ENCODE data around the gene HARBI1. TPM values are rescaled to one million over a fixed set of nuclear protein-coding genes. Genes with fewer than 3 reads are reported as not detected.

The HARBI1 gene
- total RNA-seq, 1 experiment from 2014 or later, result 4.4 TPM

DNA sequence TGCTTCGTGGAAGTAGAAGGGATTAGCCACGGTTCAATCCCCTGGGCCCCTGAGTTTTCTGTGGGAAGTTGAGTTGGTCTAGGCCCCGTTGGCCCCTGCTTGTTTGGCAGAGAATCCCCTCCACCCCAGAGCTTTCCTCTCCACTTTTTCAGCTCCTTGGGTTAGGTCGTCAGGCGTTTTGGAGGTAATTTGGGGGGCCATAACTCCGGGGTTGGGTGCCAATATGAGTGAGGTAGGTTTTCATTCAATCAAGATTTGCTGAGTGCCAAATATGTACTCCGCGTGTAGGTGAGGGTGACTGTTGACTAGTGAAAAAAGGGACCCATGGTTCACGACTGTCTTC, 916 bp upstream of the HARBI1 start:
- POLR2A ChIA-PET, result interaction anchor here (0.8 kb wide), 1 partner anchor 25 kb away, joined by 6 read pairs; no protein-coding TSS in a partner anchor
- Mint-ChIP-seq H3K36me3 (peaks cover 15% of the 10 kb centered on the region), H3K4me1 (peaks cover 23% of the 10 kb centered on the region), H3K9me3 (no peaks in the 10 kb centered on the region), H3K4me3 (peak overlapping the region; percentile 93), H3K27ac (peak overlapping the region; percentile 100), H3K27me3 (ENCODE audit: low read depth) (no peaks in the 10 kb centered on the region)
- ATAC-seq, result no peak
- TF ChIP-seq ZNF423 (CRISPR knock-in tag; IDR thresholded peaks at IDR 0.05) (no peak), SP1 (CRISPR knock-in tag; conservative IDR thresholded peaks at IDR 0.05) (no peak), FOXP1 (CRISPR knock-in tag; IDR thresholded peaks at IDR 0.05; ENCODE audit: borderline replicate concordance) (no peak)
- TF ChIP-seq, protein P1, sequence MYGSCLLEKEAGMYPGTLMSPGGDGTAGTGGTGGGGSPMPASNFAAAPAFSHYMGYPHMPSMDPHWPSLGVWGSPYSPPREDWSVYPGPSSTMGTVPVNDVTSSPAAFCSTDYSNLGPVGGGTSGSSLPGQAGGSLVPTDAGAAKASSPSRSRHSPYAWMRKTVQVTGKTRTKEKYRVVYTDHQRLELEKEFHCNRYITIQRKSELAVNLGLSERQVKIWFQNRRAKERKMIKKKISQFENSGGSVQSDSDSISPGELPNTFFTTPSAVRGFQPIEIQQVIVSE (CRISPR knock-in tag; IDR thresholded peaks at IDR 0.05; ENCODE audit: borderline replicate concordance), result no peak
- TF ChIP-seq, protein P2, sequence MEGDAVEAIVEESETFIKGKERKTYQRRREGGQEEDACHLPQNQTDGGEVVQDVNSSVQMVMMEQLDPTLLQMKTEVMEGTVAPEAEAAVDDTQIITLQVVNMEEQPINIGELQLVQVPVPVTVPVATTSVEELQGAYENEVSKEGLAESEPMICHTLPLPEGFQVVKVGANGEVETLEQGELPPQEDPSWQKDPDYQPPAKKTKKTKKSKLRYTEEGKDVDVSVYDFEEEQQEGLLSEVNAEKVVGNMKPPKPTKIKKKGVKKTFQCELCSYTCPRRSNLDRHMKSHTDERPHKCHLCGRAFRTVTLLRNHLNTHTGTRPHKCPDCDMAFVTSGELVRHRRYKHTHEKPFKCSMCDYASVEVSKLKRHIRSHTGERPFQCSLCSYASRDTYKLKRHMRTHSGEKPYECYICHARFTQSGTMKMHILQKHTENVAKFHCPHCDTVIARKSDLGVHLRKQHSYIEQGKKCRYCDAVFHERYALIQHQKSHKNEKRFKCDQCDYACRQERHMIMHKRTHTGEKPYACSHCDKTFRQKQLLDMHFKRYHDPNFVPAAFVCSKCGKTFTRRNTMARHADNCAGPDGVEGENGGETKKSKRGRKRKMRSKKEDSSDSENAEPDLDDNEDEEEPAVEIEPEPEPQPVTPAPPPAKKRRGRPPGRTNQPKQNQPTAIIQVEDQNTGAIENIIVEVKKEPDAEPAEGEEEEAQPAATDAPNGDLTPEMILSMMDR (IDR thresholded peaks at IDR 0.05), result peak; percentile 48; the same call in 1 of the 2 replicates
- TF ChIP-seq, protein P3, sequence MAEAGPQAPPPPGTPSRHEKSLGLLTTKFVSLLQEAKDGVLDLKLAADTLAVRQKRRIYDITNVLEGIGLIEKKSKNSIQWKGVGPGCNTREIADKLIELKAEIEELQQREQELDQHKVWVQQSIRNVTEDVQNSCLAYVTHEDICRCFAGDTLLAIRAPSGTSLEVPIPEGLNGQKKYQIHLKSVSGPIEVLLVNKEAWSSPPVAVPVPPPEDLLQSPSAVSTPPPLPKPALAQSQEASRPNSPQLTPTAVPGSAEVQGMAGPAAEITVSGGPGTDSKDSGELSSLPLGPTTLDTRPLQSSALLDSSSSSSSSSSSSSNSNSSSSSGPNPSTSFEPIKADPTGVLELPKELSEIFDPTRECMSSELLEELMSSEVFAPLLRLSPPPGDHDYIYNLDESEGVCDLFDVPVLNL (CRISPR knock-in tag; IDR thresholded peaks at IDR 0.05; ENCODE audit: borderline replicate concordance, low read depth), result no peak
- CTCF ChIA-PET, result interaction anchor here (0.8 to 2.3 kb wide), 8 partner anchors 57 to 229 kb away, joined by 3 to 10 read pairs (median 3); partner anchors contain the start of gene ARHGAP1
- no peak for DNase-seq (ENCODE audit: low spot score)

DNA sequence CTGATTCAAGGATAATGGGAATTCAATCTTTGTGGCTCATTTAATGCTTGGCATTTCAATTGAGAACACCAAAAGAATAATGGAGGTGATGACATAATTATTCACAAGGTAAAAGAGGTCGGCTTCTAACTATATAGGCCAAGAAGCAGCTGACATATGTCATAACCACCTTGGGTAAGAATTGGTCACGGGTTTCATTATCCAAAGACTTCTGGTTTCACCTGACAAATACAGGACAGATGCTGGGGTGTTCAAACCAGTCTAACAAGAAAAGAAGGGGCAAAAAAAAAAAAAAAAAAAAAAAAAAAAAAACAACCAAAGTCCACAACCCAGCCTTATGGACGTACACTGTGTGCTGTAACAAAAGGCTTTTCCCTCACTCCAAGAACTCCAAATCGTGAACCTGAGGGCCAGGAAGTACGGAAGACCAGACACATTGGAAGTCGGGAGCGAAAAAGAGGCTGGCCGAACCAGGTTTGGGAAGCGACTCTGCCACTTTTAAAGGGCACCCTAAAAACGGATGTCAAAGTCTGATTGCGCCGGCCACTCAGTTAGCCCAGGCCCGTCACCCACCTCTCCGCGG, 385 bp downstream of the HARBI1 start:
- CTCF ChIA-PET, result interaction anchor here (0.7 to 0.8 kb wide), 2 partner anchors 49 to 223 kb away, joined by 3 to 5 read pairs; no protein-coding TSS in a partner anchor
- peak; percentile 7; the same call in 1 of the 2 replicates for ATAC-seq

DNA sequence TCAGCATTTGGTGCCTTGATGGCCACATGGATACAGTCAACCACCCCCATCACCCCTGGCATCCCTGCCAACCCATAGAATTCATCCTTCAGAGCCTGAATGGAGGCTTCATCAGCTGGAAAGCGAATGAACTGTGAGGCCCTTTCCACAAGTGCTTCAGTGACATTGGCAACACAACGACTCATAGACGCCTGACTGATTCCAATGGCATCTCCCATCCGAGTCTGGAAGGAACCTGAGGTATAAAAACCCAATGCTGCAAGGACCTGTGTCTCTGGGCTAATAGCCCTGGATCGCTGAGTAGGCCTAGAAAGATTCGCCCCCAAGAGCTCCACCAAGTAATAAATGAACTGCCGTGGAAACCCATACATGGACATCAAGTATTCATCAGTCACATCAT, 1.3 kb downstream of the HARBI1 start:
- ChIA-PET POLR2A (no interaction called here), CTCF (interaction anchor here (0.8 to 1.1 kb wide), 4 partner anchors 16 to 224 kb away, joined by 3 read pairs; no protein-coding TSS in a partner anchor)
- no peaks in the 10 kb centered on the region for H3K27me3 Mint-ChIP-seq (ENCODE audit: low read depth)
- DNase-seq (ENCODE audit: low spot score) (no peak), ATAC-seq (no peak)
- H3K9me3 Mint-ChIP-seq, result no peaks in the 10 kb centered on the region
- 0 out of 2 replicates have a peak, but pooled peaks cover 3% of the 10 kb centered on the region for H3K36me3 Mint-ChIP-seq
- no peak overlapping the region for H3K27ac Mint-ChIP-seq
- peaks cover 23% of the 10 kb centered on the region for H3K4me1 Mint-ChIP-seq
- H3K4me3 Mint-ChIP-seq, result peak overlapping the region; percentile 93
- no peak for TF ChIP-seq TEAD4 (CRISPR knock-in tag; IDR thresholded peaks at IDR 0.05)
- TF ChIP-seq, protein P2 (IDR thresholded peaks at IDR 0.05), result no peak
- no peak for TF ChIP-seq JUN (CRISPR knock-in tag; IDR thresholded peaks at IDR 0.05)
- TF ChIP-seq, protein P4, sequence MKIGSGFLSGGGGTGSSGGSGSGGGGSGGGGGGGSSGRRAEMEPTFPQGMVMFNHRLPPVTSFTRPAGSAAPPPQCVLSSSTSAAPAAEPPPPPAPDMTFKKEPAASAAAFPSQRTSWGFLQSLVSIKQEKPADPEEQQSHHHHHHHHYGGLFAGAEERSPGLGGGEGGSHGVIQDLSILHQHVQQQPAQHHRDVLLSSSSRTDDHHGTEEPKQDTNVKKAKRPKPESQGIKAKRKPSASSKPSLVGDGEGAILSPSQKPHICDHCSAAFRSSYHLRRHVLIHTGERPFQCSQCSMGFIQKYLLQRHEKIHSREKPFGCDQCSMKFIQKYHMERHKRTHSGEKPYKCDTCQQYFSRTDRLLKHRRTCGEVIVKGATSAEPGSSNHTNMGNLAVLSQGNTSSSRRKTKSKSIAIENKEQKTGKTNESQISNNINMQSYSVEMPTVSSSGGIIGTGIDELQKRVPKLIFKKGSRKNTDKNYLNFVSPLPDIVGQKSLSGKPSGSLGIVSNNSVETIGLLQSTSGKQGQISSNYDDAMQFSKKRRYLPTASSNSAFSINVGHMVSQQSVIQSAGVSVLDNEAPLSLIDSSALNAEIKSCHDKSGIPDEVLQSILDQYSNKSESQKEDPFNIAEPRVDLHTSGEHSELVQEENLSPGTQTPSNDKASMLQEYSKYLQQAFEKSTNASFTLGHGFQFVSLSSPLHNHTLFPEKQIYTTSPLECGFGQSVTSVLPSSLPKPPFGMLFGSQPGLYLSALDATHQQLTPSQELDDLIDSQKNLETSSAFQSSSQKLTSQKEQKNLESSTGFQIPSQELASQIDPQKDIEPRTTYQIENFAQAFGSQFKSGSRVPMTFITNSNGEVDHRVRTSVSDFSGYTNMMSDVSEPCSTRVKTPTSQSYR (CRISPR knock-in tag; IDR thresholded peaks at IDR 0.05), result no peak
- TF ChIP-seq, protein P5, sequence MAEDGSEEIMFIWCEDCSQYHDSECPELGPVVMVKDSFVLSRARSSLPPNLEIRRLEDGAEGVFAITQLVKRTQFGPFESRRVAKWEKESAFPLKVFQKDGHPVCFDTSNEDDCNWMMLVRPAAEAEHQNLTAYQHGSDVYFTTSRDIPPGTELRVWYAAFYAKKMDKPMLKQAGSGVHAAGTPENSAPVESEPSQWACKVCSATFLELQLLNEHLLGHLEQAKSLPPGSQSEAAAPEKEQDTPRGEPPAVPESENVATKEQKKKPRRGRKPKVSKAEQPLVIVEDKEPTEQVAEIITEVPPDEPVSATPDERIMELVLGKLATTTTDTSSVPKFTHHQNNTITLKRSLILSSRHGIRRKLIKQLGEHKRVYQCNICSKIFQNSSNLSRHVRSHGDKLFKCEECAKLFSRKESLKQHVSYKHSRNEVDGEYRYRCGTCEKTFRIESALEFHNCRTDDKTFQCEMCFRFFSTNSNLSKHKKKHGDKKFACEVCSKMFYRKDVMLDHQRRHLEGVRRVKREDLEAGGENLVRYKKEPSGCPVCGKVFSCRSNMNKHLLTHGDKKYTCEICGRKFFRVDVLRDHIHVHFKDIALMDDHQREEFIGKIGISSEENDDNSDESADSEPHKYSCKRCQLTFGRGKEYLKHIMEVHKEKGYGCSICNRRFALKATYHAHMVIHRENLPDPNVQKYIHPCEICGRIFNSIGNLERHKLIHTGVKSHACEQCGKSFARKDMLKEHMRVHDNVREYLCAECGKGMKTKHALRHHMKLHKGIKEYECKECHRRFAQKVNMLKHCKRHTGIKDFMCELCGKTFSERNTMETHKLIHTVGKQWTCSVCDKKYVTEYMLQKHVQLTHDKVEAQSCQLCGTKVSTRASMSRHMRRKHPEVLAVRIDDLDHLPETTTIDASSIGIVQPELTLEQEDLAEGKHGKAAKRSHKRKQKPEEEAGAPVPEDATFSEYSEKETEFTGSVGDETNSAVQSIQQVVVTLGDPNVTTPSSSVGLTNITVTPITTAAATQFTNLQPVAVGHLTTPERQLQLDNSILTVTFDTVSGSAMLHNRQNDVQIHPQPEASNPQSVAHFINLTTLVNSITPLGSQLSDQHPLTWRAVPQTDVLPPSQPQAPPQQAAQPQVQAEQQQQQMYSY (CRISPR knock-in tag; IDR thresholded peaks at IDR 0.05), result no peak

More for the DNA sequence above, 385 bp downstream of the HARBI1 start:
- H3K4me3 Mint-ChIP-seq, result peak overlapping the region; percentile 93
- no peak for DNase-seq (ENCODE audit: low spot score)
- H3K36me3 Mint-ChIP-seq, result peaks cover 7% of the 10 kb centered on the region
- TF ChIP-seq GABPB1 (CRISPR knock-in tag; IDR thresholded peaks at IDR 0.05), result 0 out of 2 replicates have a peak, but pooled peaks have one; percentile 12
- TF ChIP-seq, protein P6, sequence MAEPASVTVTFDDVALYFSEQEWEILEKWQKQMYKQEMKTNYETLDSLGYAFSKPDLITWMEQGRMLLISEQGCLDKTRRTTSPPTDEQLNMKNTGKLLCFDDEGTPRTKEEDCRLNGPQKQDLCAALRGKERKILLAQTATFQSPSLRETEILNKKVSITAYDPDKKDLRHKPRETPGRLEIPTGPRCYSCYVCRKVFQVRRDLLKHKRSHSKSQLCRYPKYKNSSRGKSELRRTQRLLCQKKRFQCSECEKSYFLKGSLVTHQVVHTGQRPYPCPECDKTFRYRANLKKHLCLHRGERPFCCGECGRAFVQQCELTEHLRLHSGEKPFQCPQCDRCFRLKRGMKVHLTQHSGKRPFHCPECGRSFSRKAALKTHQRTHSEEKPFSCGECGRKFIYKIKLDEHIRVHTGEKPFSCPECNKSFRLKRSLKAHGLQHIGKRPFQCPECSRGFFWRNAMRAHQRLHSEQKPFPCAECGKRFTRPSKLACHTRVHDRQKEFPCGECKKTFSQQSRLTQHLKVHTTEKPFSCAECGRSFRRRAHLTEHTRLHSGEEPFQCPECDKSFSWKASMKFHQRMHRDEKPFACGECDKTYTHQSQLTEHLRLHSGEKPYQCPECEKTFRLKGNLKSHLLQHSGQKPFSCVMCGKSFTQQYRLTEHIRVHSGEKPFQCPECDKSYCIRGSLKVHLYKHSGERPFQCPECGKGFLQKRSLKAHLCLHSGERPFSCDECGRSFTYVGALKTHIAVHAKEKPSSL (CRISPR knock-in tag; conservative IDR thresholded peaks at IDR 0.05), result no peak
- H3K4me1 Mint-ChIP-seq, result peaks cover 23% of the 10 kb centered on the region
- POLR2A ChIA-PET, result interaction anchor here (0.6 kb wide), 1 partner anchor 268 kb away, joined by 6 read pairs; no protein-coding TSS in a partner anchor
- no peaks in the 10 kb centered on the region for H3K9me3 Mint-ChIP-seq
- no peaks in the 10 kb centered on the region for H3K27me3 Mint-ChIP-seq (ENCODE audit: low read depth)
- H3K27ac Mint-ChIP-seq, result peak overlapping the region; percentile 97
